MCF 10A (cell line): ENCODE measurements around the gene HLCS. TPM values are rescaled to one million over a fixed set of nuclear protein-coding genes. Genes with fewer than 3 reads are reported as not detected.

Experiments
- BruUV-seq: library from RNA; stranded (reverse); fragments of 400-500 nt; replicated peaks from 2 replicates; lab custom pipeline; 2021; lab: Mats Ljungman, UMichigan
- CTCF ChIA-PET: fragments of 300-600 bp; sonication (Branson Sonifier 250); formaldehyde crosslinking; extraction: SDS; loops from one replicate; lab custom pipeline; 2021; ENCODE audit warnings: antibody characterized with exemption, inconsistent platforms; lab: Yijun Ruan, JAX
- POLR2A ChIA-PET: fragments of 300-600, 350-650 bp; sonication (Branson Sonifier 250); formaldehyde crosslinking; extraction: SDS; loops from one replicate; lab custom pipeline; 2020; ENCODE audit warnings: antibody characterized with exemption, inconsistent platforms; lab: Yijun Ruan, JAX
- DNase-seq: peaks from one replicate; pipeline ENCODE4 v3.0.0-alpha.2; 2018; ENCODE audit not compliant: unreplicated experiment
- H3K27ac Mint-ChIP-seq: one replicate; pipeline ENCODE4 v1.8.0; 2022; ENCODE audit warnings: mild to moderate bottlenecking, low read depth, mixed read lengths; ENCODE audit not compliant: unreplicated experiment
- H3K27me3 Mint-ChIP-seq: one replicate; pipeline ENCODE4 v1.8.0; 2022; ENCODE audit warnings: mixed read lengths; ENCODE audit not compliant: insufficient read depth, unreplicated experiment
- H3K36me3 Mint-ChIP-seq: one replicate; pipeline ENCODE4 v1.8.0; 2022; ENCODE audit warnings: mild to moderate bottlenecking, moderate library complexity, mixed read lengths; ENCODE audit not compliant: insufficient read depth, unreplicated experiment
- H3K4me1 Mint-ChIP-seq: one replicate; pipeline ENCODE4 v1.8.0; 2022; ENCODE audit warnings: mixed read lengths; ENCODE audit not compliant: insufficient read depth, unreplicated experiment
- H3K4me3 Mint-ChIP-seq: one replicate; pipeline ENCODE4 v1.8.0; 2022; ENCODE audit warnings: mild to moderate bottlenecking, moderate library complexity, mixed read lengths; ENCODE audit not compliant: unreplicated experiment
- H3K9me3 Mint-ChIP-seq: one replicate; pipeline ENCODE4 v1.8.0; 2022; ENCODE audit warnings: mixed read lengths; ENCODE audit not compliant: unreplicated experiment
- intact Hi-C: fragments of 100-400 bp; cut with micrococcal nuclease; formaldehyde crosslinking; loops from 2 replicates; pipeline ENCODE4 v1.14.1; 2022
- total RNA-seq: library from RNA; stranded (reverse); gene quantifications from 2 replicates; pipeline ENCODE4 v1.2.3, GENCODE V29; 2022
- TF ChIP-seq, protein P1 (sequence below): fragments of 200-600 bp; IDR thresholded peaks from one replicate; pipeline ENCODE4 v1.8.0; 2022; ENCODE audit warnings: antibody characterized with exemption, mild to moderate bottlenecking; ENCODE audit not compliant: unreplicated experiment

The HLCS gene
- total RNA-seq, 1 experiment from 2014 or later: 46.1 TPM

DNA sequence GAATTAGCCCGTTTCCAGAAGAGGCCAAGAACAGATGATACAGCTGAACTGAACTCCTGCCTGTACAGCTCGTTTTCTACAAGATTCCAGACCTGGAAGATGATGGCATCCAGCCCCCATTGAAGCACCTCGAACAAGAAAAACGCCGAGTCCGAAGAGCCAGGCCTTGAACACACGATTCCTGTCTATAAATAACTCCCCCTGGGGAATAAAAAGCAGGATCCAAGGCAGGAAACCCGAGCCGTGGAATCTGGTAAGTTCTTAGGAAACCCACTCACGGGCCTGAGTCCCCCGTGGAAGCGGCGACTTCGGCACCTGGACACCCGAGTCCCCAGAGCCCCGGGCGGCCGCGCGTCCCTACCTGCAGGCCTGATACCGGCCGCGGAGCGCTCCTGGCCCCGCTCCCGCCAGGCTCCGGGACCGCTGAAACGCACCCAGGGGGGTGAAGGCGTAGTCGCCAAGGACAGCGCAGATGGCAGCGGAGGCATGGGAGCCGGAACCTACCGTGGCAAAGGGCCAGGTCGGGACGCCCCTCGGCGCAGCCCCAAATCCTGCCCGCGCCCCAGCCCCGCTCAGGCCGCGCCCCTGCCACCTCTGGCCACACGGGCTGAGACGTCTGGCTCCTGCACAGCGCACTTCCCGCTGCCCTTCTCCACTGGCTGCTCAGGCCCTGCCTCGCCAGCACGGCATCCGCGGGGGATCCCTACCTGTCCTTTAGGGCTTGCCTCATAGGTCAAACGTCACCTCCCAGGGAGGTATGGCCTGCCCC, 14.0 kb upstream of the HLCS start:
- ChIA-PET CTCF (interaction anchor here (0.6 to 0.9 kb wide), 3 partner anchors 15 to 1202 kb away, joined by 3 to 6 read pairs (median 5); partner anchors contain the start of gene HLCS), POLR2A (no interaction called here)
- DNase-seq: no peak
- H3K4me3 Mint-ChIP-seq: peak overlapping the region; percentile 59
- peak overlapping the region; percentile 22 for H3K27ac Mint-ChIP-seq
- peaks cover 8% of the 10 kb centered on the region for H3K4me1 Mint-ChIP-seq
- H3K27me3 Mint-ChIP-seq: no peaks in the 10 kb centered on the region
- H3K36me3 Mint-ChIP-seq: no peaks in the 10 kb centered on the region
- BruUV-seq: no TSS peak
- no peaks in the 10 kb centered on the region for H3K9me3 Mint-ChIP-seq
- intact Hi-C loops: no loop called here
- TF ChIP-seq, protein P1, sequence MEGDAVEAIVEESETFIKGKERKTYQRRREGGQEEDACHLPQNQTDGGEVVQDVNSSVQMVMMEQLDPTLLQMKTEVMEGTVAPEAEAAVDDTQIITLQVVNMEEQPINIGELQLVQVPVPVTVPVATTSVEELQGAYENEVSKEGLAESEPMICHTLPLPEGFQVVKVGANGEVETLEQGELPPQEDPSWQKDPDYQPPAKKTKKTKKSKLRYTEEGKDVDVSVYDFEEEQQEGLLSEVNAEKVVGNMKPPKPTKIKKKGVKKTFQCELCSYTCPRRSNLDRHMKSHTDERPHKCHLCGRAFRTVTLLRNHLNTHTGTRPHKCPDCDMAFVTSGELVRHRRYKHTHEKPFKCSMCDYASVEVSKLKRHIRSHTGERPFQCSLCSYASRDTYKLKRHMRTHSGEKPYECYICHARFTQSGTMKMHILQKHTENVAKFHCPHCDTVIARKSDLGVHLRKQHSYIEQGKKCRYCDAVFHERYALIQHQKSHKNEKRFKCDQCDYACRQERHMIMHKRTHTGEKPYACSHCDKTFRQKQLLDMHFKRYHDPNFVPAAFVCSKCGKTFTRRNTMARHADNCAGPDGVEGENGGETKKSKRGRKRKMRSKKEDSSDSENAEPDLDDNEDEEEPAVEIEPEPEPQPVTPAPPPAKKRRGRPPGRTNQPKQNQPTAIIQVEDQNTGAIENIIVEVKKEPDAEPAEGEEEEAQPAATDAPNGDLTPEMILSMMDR: no peak

DNA sequence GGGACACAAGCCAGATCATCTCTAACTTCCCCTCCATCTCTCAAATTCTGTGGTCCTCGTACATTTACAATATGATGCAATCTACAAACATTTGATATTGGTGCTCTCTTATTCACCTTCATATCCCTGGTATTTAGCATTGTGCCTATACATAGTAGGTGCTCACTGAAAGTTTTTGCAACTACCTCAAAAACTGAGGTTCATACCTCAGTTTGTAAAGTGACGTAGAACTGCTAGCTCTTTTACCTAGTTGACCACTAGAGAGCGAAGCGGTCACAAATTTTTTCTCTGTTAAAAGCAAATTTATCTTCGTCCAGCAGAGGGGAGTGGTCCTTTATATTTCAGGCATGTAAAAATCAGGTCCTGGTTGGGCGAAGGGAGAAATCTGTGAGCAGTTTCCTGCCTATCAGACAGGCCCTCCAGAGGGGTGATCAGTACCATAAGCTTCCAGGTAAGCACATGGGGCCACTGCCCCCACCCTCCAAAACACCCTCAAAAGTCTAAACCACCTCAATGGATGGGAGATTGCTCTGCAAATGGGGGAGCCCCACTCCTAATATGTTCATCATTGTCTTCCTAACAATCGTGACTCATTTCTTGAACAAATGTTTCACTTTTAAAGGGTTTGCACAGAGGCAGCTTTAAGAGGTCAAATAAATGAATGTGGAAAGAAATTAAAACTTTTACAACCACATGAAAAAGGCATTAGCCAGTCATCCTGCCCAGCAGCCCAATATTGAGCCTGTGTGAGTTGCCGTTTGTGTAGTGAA, 10.6 kb upstream of the HLCS start:
- BruUV-seq: no TSS peak
- no peak overlapping the region for H3K4me3 Mint-ChIP-seq
- TF ChIP-seq, protein P1: peak; percentile 69
- POLR2A ChIA-PET: interaction anchor here (1.1 to 1.2 kb wide), 2 partner anchors 13 to 289 kb away, joined by 3 to 7 read pairs; no protein-coding TSS in a partner anchor
- DNase-seq: peak; percentile 76
- H3K4me1 Mint-ChIP-seq: peaks cover 8% of the 10 kb centered on the region
- CTCF ChIA-PET: interaction anchor here (0.6 to 1.8 kb wide), 12 partner anchors 9 to 109 kb away, joined by 3 to 7 read pairs (median 4); no protein-coding TSS in a partner anchor
- H3K27ac Mint-ChIP-seq: no peak overlapping the region
- no peaks in the 10 kb centered on the region for H3K27me3 Mint-ChIP-seq
- H3K36me3 Mint-ChIP-seq: no peaks in the 10 kb centered on the region
- H3K9me3 Mint-ChIP-seq: no peaks in the 10 kb centered on the region
- intact Hi-C loops: loop anchor here (1.0 kb wide), 2 partner anchors 33 to 110 kb away; no protein-coding TSS in a partner anchor

DNA sequence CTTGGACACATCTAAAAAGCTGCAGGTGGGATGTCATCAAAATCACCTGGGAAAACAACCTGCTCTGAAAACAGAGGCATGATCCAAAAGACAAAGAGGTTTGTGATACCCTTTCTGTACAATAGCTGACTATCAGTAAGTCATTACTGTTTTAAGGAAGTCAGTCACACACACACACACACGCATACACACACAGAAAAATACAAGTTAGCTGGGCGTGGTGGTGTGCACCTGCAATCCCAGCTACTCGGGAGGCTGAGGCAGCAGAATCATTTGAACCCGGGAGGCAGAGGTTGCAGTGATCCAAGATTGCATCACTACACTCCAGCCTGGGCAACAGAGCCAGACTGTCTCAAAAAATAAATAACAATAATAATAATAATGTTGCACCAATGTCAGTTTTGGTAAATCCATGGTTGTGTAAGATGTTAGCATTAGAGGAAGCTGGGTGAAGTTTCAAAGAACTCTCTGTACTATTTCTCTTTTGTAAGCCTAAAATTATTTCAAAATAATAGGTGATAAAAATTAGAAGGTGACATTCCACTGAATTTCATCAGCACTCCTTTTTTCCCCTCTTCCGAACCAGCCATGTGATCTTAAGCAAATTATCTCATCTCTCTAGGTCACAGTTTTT, 9.9 kb upstream of the HLCS start:
- BruUV-seq: no TSS peak
- Mint-ChIP-seq H3K27ac (no peak overlapping the region), H3K27me3 (no peaks in the 10 kb centered on the region), H3K9me3 (no peaks in the 10 kb centered on the region), H3K4me1 (peaks cover 8% of the 10 kb centered on the region), H3K36me3 (no peaks in the 10 kb centered on the region), H3K4me3 (no peak overlapping the region)
- TF ChIP-seq, protein P1: no peak
- intact Hi-C loops: no loop called here
- CTCF ChIA-PET: interaction anchor here (0.6 to 1.8 kb wide), 11 partner anchors 9 to 1252 kb away, joined by 3 to 7 read pairs (median 3); no protein-coding TSS in a partner anchor
- POLR2A ChIA-PET: interaction anchor here (1.0 to 1.2 kb wide), 3 partner anchors 13 to 288 kb away, joined by 3 to 7 read pairs (median 3); no protein-coding TSS in a partner anchor
- DNase-seq: no peak
